ENCODE measurements around the gene TAS2R46.
A peak's percentile ranks its signal among the peaks of the same experiment; 100 is the strongest.
"Not testable (repeated sequence)": the region's sequence is repeated elsewhere in the genome, so short reads cannot be mapped to it uniquely, and the experiment has no call there.

TAS2R46 gene

GRCh38 chr12:11062194-11062593 lies at the start of gene TAS2R46:
Gene TAS2R46, minus strand, starts transcription at chr12:11062294. Its CDS starts 0 bp downstream, at chr12:11062294.
- in situ Hi-C loops (cut with HindIII; ENCODE audit: low pct_unique_long_range_greater_than_20kb, low sequenced_read_pairs); DNase-seq (ENCODE audit: low read depth in 1 of 2, low spot score in 1 of 2): not testable (repeated sequence)

- DNase-seq (ENCODE audit: low read depth in 1 of 2, low spot score in 1 of 2); in situ Hi-C loops (cut with HindIII; ENCODE audit: low pct_unique_long_range_greater_than_20kb, low sequenced_read_pairs): not testable (repeated sequence)
Measured at GRCh38 chr12:11111213-11111612, 49.1 kb upstream of the TAS2R46 start.

- DNase-seq (ENCODE audit: low read depth in 1 of 2, low spot score in 1 of 2), result no peak
- no peak for TF ChIP-seq JUND (IDR thresholded peaks at IDR 0.05; ENCODE audit: low read depth)
- in situ Hi-C loops (cut with HindIII; ENCODE audit: low pct_unique_long_range_greater_than_20kb, low sequenced_read_pairs), result no loop called here
Measured at GRCh38 chr12:11108862-11109261, 46.8 kb upstream of the TAS2R46 start.

GRCh38 chr12:11107719-11108118 lies 45.6 kb upstream of the TAS2R46 start:
- in situ Hi-C loops (cut with HindIII; ENCODE audit: low pct_unique_long_range_greater_than_20kb, low sequenced_read_pairs), result no loop called here
- no peak for DNase-seq (ENCODE audit: low read depth in 1 of 2, low spot score in 1 of 2)
- no peak for TF ChIP-seq JUND (IDR thresholded peaks at IDR 0.05; ENCODE audit: low read depth)

GRCh38 chr12:11106288-11106687 lies 44.2 kb upstream of the TAS2R46 start:
- TF ChIP-seq JUND (IDR thresholded peaks at IDR 0.05; ENCODE audit: low read depth), result no peak
- DNase-seq (ENCODE audit: low read depth in 1 of 2, low spot score in 1 of 2), result no peak
- in situ Hi-C loops (cut with HindIII; ENCODE audit: low pct_unique_long_range_greater_than_20kb, low sequenced_read_pairs), result no loop called here

- in situ Hi-C loops (cut with HindIII; ENCODE audit: low pct_unique_long_range_greater_than_20kb, low sequenced_read_pairs), result no loop called here
- TF ChIP-seq JUND (IDR thresholded peaks at IDR 0.05; ENCODE audit: low read depth), result no peak
- no peak for DNase-seq (ENCODE audit: low read depth in 1 of 2, low spot score in 1 of 2)
Measured at GRCh38 chr12:11105546-11105945, 43.5 kb upstream of the TAS2R46 start.

- in situ Hi-C loops (cut with HindIII; ENCODE audit: low pct_unique_long_range_greater_than_20kb, low sequenced_read_pairs), result not testable (repeated sequence)
Measured at GRCh38 chr12:11094910-11095309, 32.8 kb upstream of the TAS2R46 start.

GRCh38 chr12:11092128-11092527 lies 30.0 kb upstream of the TAS2R46 start, which contains the start of gene TAS2R43:
Gene TAS2R43, minus strand, starts transcription at chr12:11092313. Its CDS starts 84 bp downstream, at chr12:11092229.
- no peak for DNase-seq (ENCODE audit: low read depth in 1 of 2, low spot score in 1 of 2)
- in situ Hi-C loops (cut with HindIII; ENCODE audit: low pct_unique_long_range_greater_than_20kb, low sequenced_read_pairs), result no loop called here
- TF ChIP-seq JUND (IDR thresholded peaks at IDR 0.05; ENCODE audit: low read depth), result no peak

More at GRCh38 chr12:11094910-11095309, 32.8 kb upstream of the TAS2R46 start:
- not testable (repeated sequence) for DNase-seq (ENCODE audit: low read depth in 1 of 2, low spot score in 1 of 2)

GRCh38 chr12:11089246-11089645 lies 27.2 kb upstream of the TAS2R46 start:
- DNase-seq (ENCODE audit: low read depth in 1 of 2, low spot score in 1 of 2), result no peak
- TF ChIP-seq JUND (IDR thresholded peaks at IDR 0.05; ENCODE audit: low read depth), result no peak
- in situ Hi-C loops (cut with HindIII; ENCODE audit: low pct_unique_long_range_greater_than_20kb, low sequenced_read_pairs), result no loop called here

- in situ Hi-C loops (cut with HindIII; ENCODE audit: low pct_unique_long_range_greater_than_20kb, low sequenced_read_pairs), result no loop called here
- no peak for TF ChIP-seq JUND (IDR thresholded peaks at IDR 0.05; ENCODE audit: low read depth)
Measured at GRCh38 chr12:11085419-11085818, 23.3 kb upstream of the TAS2R46 start.

GRCh38 chr12:11081987-11082386 lies 19.9 kb upstream of the TAS2R46 start:
- in situ Hi-C loops (cut with HindIII; ENCODE audit: low pct_unique_long_range_greater_than_20kb, low sequenced_read_pairs), result no loop called here
- no peak for DNase-seq (ENCODE audit: low read depth in 1 of 2, low spot score in 1 of 2)
- no peak for TF ChIP-seq JUND (IDR thresholded peaks at IDR 0.05; ENCODE audit: low read depth)

More at GRCh38 chr12:11085419-11085818, 23.3 kb upstream of the TAS2R46 start:
- no peak for DNase-seq (ENCODE audit: low read depth in 1 of 2, low spot score in 1 of 2)

- in situ Hi-C loops (cut with HindIII; ENCODE audit: low pct_unique_long_range_greater_than_20kb, low sequenced_read_pairs), result no loop called here
- TF ChIP-seq JUND (IDR thresholded peaks at IDR 0.05; ENCODE audit: low read depth), result no peak
Measured at GRCh38 chr12:11078246-11078645, 16.2 kb upstream of the TAS2R46 start.

GRCh38 chr12:11075642-11076041 lies 13.5 kb upstream of the TAS2R46 start:
- no peak for TF ChIP-seq JUND (IDR thresholded peaks at IDR 0.05; ENCODE audit: low read depth)
- no peak for DNase-seq (ENCODE audit: low read depth in 1 of 2, low spot score in 1 of 2)
- in situ Hi-C loops (cut with HindIII; ENCODE audit: low pct_unique_long_range_greater_than_20kb, low sequenced_read_pairs), result no loop called here

More at GRCh38 chr12:11078246-11078645, 16.2 kb upstream of the TAS2R46 start:
- no peak for DNase-seq (ENCODE audit: low read depth in 1 of 2, low spot score in 1 of 2)

- DNase-seq (ENCODE audit: low read depth in 1 of 2, low spot score in 1 of 2), result peak in 1 of 2 experiments; percentile 0
- in situ Hi-C loops (cut with HindIII; ENCODE audit: low pct_unique_long_range_greater_than_20kb, low sequenced_read_pairs), result no loop called here
- no peak for TF ChIP-seq JUND (IDR thresholded peaks at IDR 0.05; ENCODE audit: low read depth)
Measured at GRCh38 chr12:11071414-11071813, 9.3 kb upstream of the TAS2R46 start.
